Neural cell (in vitro differentiated cells): ENCODE results near the gene ASB18. TPM values are rescaled to one million over a fixed set of nuclear protein-coding genes. Genes with fewer than 3 reads are reported as not detected.

Source experiments
- H2AFZ ChIP-seq: fragments of 200-600, 300-800 bp; sonication (generic), shearing (Covaris generic); 2 replicates; pipeline ENCODE4 v1.6.0; 2014; ENCODE audit warnings: low read depth, mild to moderate bottlenecking, antibody characterized with exemption, low read length, moderate library complexity
- H3F3A ChIP-seq: fragments of 200-600 bp; shearing (Covaris generic); 2 replicates; pipeline ENCODE4 v1.6.1; 2016; ENCODE audit warnings: mild to moderate bottlenecking, moderate library complexity, mixed read lengths, antibody characterized with exemption, low read length; ENCODE audit not compliant: insufficient read depth, poor library complexity, severe bottlenecking
- H3K27ac ChIP-seq: fragments of 200-600, 300-800 bp; sonication (generic), shearing (Covaris generic); 2 replicates; pipeline ENCODE4 v1.5.1; 2014; ENCODE audit warnings: mild to moderate bottlenecking, low read length, moderate library complexity
- H3K27me3 ChIP-seq: fragments of 300-800, 200-600 bp; sonication (generic), shearing (Covaris generic); 2 replicates; pipeline ENCODE4 v1.6.0; 2014; ENCODE audit warnings: mild to moderate bottlenecking, low read depth, low read length, moderate library complexity; ENCODE audit not compliant: insufficient read depth
- H3K36me3 ChIP-seq: fragments of 300-800, 200-600 bp; sonication (generic), shearing (Covaris generic); 2 replicates; pipeline ENCODE4 v1.5.1; 2014; ENCODE audit warnings: mild to moderate bottlenecking, antibody characterized with exemption, low read length, moderate library complexity; ENCODE audit not compliant: insufficient read depth
- H3K4me2 ChIP-seq: fragments of 300-800, 200-600 bp; sonication (generic), shearing (Covaris generic); 2 replicates; pipeline ENCODE4 v1.6.0; 2014; ENCODE audit warnings: mild to moderate bottlenecking, low read length
- H3K4me3 ChIP-seq: fragments of 300-800, 200-600 bp; sonication (generic), shearing (Covaris generic); 2 replicates; pipeline ENCODE4 v1.5.1; 2014; ENCODE audit warnings: mild to moderate bottlenecking, low read length, moderate library complexity
- H3K79me2 ChIP-seq: fragments of 200-600 bp; shearing (Covaris generic); replicated peaks from 2 replicates; pipeline ENCODE4 v1.6.0; 2014; ENCODE audit warnings: mild to moderate bottlenecking, low read length, moderate library complexity; ENCODE audit not compliant: insufficient read depth
- H3K9ac ChIP-seq: fragments of 300-800, 200-600 bp; sonication (generic), shearing (Covaris generic); 2 replicates; pipeline ENCODE4 v1.6.1; 2016; ENCODE audit warnings: mild to moderate bottlenecking, low read length, mixed read lengths
- H3K9me2 ChIP-seq: fragments of 200-600 bp; shearing (Covaris generic); 2 replicates; pipeline ENCODE4 v1.6.1; 2016; ENCODE audit warnings: mild to moderate bottlenecking, low read length, mixed read lengths; ENCODE audit not compliant: insufficient read depth
- H3K9me3 ChIP-seq: fragments of 200-600, 300-800 bp; sonication (generic), shearing (Covaris generic); 2 replicates; pipeline ENCODE4 v1.6.1; 2016; ENCODE audit warnings: mild to moderate bottlenecking, mixed run types, low read length, moderate library complexity, mixed read lengths
- H4K20me1 ChIP-seq: fragments of 200-600 bp; shearing (Covaris generic); 2 replicates; pipeline ENCODE4 v1.6.1; 2016; ENCODE audit warnings: mild to moderate bottlenecking, mixed run types; ENCODE audit not compliant: insufficient read depth
- CTCF ChIP-seq: fragments of 450-650 bp; IDR thresholded peaks from 2 replicates; pipeline ENCODE4 v1.5.1; 2014; ENCODE audit warnings: antibody characterized with exemption, mild to moderate bottlenecking, moderate library complexity; ENCODE audit not compliant: poor library complexity, severe bottlenecking
- EP300 ChIP-seq: fragments of 450-650 bp; conservative IDR thresholded peaks from 2 replicates; pipeline ENCODE4 v1.6.1; 2014; ENCODE audit warnings: antibody characterized with exemption, mild to moderate bottlenecking, moderate library complexity; ENCODE audit not compliant: poor library complexity, severe bottlenecking
- EZH2 ChIP-seq: fragments of 200-600, 300-800 bp; shearing (Covaris generic), sonication (generic); IDR thresholded peaks from 2 replicates; pipeline ENCODE4 v1.6.1; 2014; ENCODE audit warnings: antibody characterized with exemption, low read length, borderline replicate concordance, mild to moderate bottlenecking; ENCODE audit not compliant: insufficient read depth, poor library complexity, severe bottlenecking
- MXI1 ChIP-seq: fragments of 450-650 bp; conservative IDR thresholded peaks from 2 replicates; pipeline ENCODE4 v1.6.1; 2014; ENCODE audit warnings: antibody characterized with exemption, mild to moderate bottlenecking; ENCODE audit not compliant: poor library complexity, severe bottlenecking
- POLR2AphosphoS5 ChIP-seq: IDR thresholded peaks from 2 replicates; pipeline ENCODE4 v1.6.1; 2012
- RAD21 ChIP-seq: fragments of 450-650 bp; conservative IDR thresholded peaks from 2 replicates; pipeline ENCODE4 v1.6.1; 2014; ENCODE audit warnings: antibody characterized with exemption, mild to moderate bottlenecking, moderate library complexity
- SMC3 ChIP-seq: fragments of 450-650 bp; conservative IDR thresholded peaks from 2 replicates; pipeline ENCODE4 v1.6.1; 2014; ENCODE audit warnings: antibody characterized with exemption, mild to moderate bottlenecking, moderate library complexity; ENCODE audit not compliant: poor library complexity
- TAF1 ChIP-seq: IDR thresholded peaks from 2 replicates; pipeline ENCODE4 v1.6.1; 2012; ENCODE audit warnings: low read depth
- polyA plus RNA-seq: library from polyadenylated mRNA; depleted of rRNA; stranded (reverse); fragments of >200 nt; gene quantifications from 2 replicates; pipeline ENCODE4 v1.2.3, GENCODE V29; 2014
- TF ChIP-seq, protein P1 (sequence below): IDR thresholded peaks from 2 replicates; pipeline ENCODE4 v1.6.1; 2012; ENCODE audit warnings: borderline replicate concordance

The ASB18 gene
- polyA plus RNA-seq, 1 donor from 2014 or later = not detected

- peak overlapping the region; percentile 52 for H3K4me3 ChIP-seq
- no peak overlapping the region for H3K27ac ChIP-seq
- no peak overlapping the region for H3K4me2 ChIP-seq
- no peak for TF ChIP-seq POLR2AphosphoS5
- peak; percentile 64 for TF ChIP-seq SMC3
- peak; percentile 51 for TF ChIP-seq EZH2
- no peak for TF ChIP-seq MXI1
- TF ChIP-seq EP300 = no peak
- TF ChIP-seq CTCF = peak; percentile 61
- TF ChIP-seq, protein P1, sequence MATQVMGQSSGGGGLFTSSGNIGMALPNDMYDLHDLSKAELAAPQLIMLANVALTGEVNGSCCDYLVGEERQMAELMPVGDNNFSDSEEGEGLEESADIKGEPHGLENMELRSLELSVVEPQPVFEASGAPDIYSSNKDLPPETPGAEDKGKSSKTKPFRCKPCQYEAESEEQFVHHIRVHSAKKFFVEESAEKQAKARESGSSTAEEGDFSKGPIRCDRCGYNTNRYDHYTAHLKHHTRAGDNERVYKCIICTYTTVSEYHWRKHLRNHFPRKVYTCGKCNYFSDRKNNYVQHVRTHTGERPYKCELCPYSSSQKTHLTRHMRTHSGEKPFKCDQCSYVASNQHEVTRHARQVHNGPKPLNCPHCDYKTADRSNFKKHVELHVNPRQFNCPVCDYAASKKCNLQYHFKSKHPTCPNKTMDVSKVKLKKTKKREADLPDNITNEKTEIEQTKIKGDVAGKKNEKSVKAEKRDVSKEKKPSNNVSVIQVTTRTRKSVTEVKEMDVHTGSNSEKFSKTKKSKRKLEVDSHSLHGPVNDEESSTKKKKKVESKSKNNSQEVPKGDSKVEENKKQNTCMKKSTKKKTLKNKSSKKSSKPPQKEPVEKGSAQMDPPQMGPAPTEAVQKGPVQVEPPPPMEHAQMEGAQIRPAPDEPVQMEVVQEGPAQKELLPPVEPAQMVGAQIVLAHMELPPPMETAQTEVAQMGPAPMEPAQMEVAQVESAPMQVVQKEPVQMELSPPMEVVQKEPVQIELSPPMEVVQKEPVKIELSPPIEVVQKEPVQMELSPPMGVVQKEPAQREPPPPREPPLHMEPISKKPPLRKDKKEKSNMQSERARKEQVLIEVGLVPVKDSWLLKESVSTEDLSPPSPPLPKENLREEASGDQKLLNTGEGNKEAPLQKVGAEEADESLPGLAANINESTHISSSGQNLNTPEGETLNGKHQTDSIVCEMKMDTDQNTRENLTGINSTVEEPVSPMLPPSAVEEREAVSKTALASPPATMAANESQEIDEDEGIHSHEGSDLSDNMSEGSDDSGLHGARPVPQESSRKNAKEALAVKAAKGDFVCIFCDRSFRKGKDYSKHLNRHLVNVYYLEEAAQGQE = no peak
- TF ChIP-seq RAD21 = peak; percentile 41
- peaks cover 97% of the 10 kb centered on the region for H3K27me3 ChIP-seq
- no peaks in the 10 kb centered on the region for H3K9me3 ChIP-seq
- no peaks in the 10 kb centered on the region for H3K79me2 ChIP-seq
- no peaks in the 10 kb centered on the region for H3F3A ChIP-seq
- H3K9me2 ChIP-seq = no peaks in the 10 kb centered on the region
- H4K20me1 ChIP-seq = no peaks in the 10 kb centered on the region
- H3K36me3 ChIP-seq = no peaks in the 10 kb centered on the region
- H2AFZ ChIP-seq = no peak overlapping the region
- H3K9ac ChIP-seq = no peak overlapping the region
These were observed 86.0 kb downstream of the ASB18 start for GRCh38 chr2:236177967-236178889.

- Histone ChIP-seq H3K4me3 (no peak overlapping the region), H3K27me3 (peaks cover 98% of the 10 kb centered on the region), H2AFZ (no peak overlapping the region), H4K20me1 (no peaks in the 10 kb centered on the region), H3K4me2 (no peak overlapping the region), H3K27ac (no peak overlapping the region), H3K36me3 (no peaks in the 10 kb centered on the region), H3K79me2 (no peaks in the 10 kb centered on the region), H3K9ac (no peak overlapping the region), H3K9me2 (no peaks in the 10 kb centered on the region), H3K9me3 (no peaks in the 10 kb centered on the region), H3F3A (no peaks in the 10 kb centered on the region)
- TF ChIP-seq EP300 (no peak), POLR2AphosphoS5 (no peak), MXI1 (no peak), SMC3 (no peak), RAD21 (no peak), CTCF (no peak), EZH2 (no peak), TAF1 (no peak)
- TF ChIP-seq, protein P1 = no peak
These were observed 86.6 kb downstream of the ASB18 start for GRCh38 chr2:236177604-236177966.
